Heart right ventricle (tissue), 16 donors: ENCODE measurements around the gene OSBPL9. TPM values are rescaled to one million over a fixed set of nuclear protein-coding genes. Genes with fewer than 3 reads are reported as not detected.

Experiments used
- ATAC-seq, 8 donors: fragments of 200-7000 bp; cut with Tn5 transposase; one replicate each; pipeline ENCODE4 v1.9.1; 2020; ENCODE audit warnings: mild to moderate bottlenecking in 8 of 8, moderate library complexity in 8 of 8, moderate number of reproducible peaks in 1 of 8
- DNase-seq, 2 donors: peaks; one replicate each; pipeline ENCODE4 v3.0.0-alpha.2; 2020
- H3K27ac ChIP-seq, 10 donors: fragments of 200-600 bp; sonication (generic) in 2 of 10; one replicate each; pipeline versions ENCODE4 v1.5.0 to v1.8.0; 2020 to 2022; ENCODE audit warnings: mild to moderate bottlenecking in 3 of 10
- H3K27me3 ChIP-seq, 7 donors: fragments of 200-600 bp; one replicate each; pipeline ENCODE4 v1.8.0; 2021 to 2022; ENCODE audit warnings: mild to moderate bottlenecking in 2 of 7
- H3K36me3 ChIP-seq, 9 donors: fragments of 200-600 bp; sonication (generic) in 1 of 9; one replicate each; pipeline versions ENCODE4 v1.5.0 to v1.8.0; 2020 to 2022; ENCODE audit warnings: mild to moderate bottlenecking in 2 of 9
- H3K4me1 ChIP-seq, 9 donors: fragments of 200-600 bp; sonication (generic) in 1 of 9; one replicate each; pipeline versions ENCODE4 v1.5.0 to v1.8.0; 2020 to 2022; ENCODE audit warnings: mild to moderate bottlenecking in 4 of 9
- H3K4me3 ChIP-seq, 10 donors: fragments of 200-600 bp; sonication (generic) in 2 of 10; one replicate each; pipeline versions ENCODE4 v1.5.0 to v1.8.0; 2020 to 2022; ENCODE audit warnings: mild to moderate bottlenecking in 7 of 10, moderate library complexity in 2 of 10
- H3K9me3 ChIP-seq, 11 donors: fragments of 200-600 bp in 10 of 11; sonication (generic) in 2 of 11; one replicate each; pipeline versions ENCODE4 v1.5.0 to v1.8.0; 2013 to 2022; ENCODE audit warnings: mild to moderate bottlenecking in 2 of 11, control low read depth in 1 of 11, moderate library complexity in 1 of 11
- WGBS, 2 donors: extraction: QIAGEN DNeasy Blood & Tissue Kit; methylation state at CpG; one replicate each; pipeline ENCODE4 v1.1.7; 2013; ENCODE audit warnings: inconsistent platforms in 1 of 2; 5-methylcytosine and 5-hydroxymethylcytosine counted together
- intact Hi-C, 10 donors: fragments of 100-400 bp; cut with DNase I; formaldehyde crosslinking; loops; one replicate each; pipeline versions ENCODE4 v1.11.1 to v1.14.2; 2022
- polyA plus RNA-seq, 2 donors: library from polyadenylated mRNA; stranded (reverse); fragments of 200-250 nt; gene quantifications; one replicate each; pipeline ENCODE4 v1.2.3, GENCODE V29; 2013
- total RNA-seq, 10 donors: library from RNA; stranded (reverse); fragmentation: NEBNext Ultra II Directional in 3 of 10; extraction: Animal tissue kit (Norgen Biotek cat#: 25700) in 3 of 10; gene quantifications; one replicate each; pipeline versions ENCODE4 v1.2.1 to v1.2.4, GENCODE V29; 2021 to 2023
- TF ChIP-seq, protein P1 (sequence below), 9 donors: fragments of 200-600 bp; sonication (generic) in 2 of 9; IDR thresholded peaks; one replicate each; pipeline versions ENCODE4 v1.5.0 to v1.8.0; 2021 to 2022; ENCODE audit warnings: antibody characterized with exemption in 9 of 9, mild to moderate bottlenecking in 5 of 9, moderate library complexity in 1 of 9
- donor health status: Arrhythmogenic right ventricular cardiomyopathy.
- donor health status: ischemic (EF 13 %, LVEDD 7.1; RV severe dilation, severe dysfunction).
- donor health status: healthy with polysubstance abuse.
- donor health status: DM: no; HTN: yes; CAD: no.
- donor health status: DM: no; HTN: no; CAD: no.
- donor health status: ischemic (EF 25% LVEDD 6.9; RV normal size, moderate dysfunction).
- donor health status: ischemic (EF 25% LVEDD 5.7; RV mildly dilated, moderate dysfunction).
- donor health status: healthy.
- donor health status: DM: yes; HTN: yes; CAD: no.
- donor health status: Ischemic cardiomyopathy.
- donor health status: ischemic (EF 35%, LVEDD 5.7; RV mildly dilated, moderate dysfunction).
- donor health status: nonischemic (EF 11% LVEDD 7.7; RV severe dilation, severe dysfunction).
- donor health status: DM: yes; HTN: yes; CAD: no.
- donor health status: PGD.
- donor health status: ischemic (EF 29% LVEDD 5.4; RV normal size, mild dysfunction).
- donor health status: nonischemic (EF 23%, LVEDD 6.1; RV moderate dilation, normal function).

The OSBPL9 gene
- total and polyA plus RNA-seq, 12 donors, result 32.5 to 82.9 (median 55.6) TPM

DNA sequence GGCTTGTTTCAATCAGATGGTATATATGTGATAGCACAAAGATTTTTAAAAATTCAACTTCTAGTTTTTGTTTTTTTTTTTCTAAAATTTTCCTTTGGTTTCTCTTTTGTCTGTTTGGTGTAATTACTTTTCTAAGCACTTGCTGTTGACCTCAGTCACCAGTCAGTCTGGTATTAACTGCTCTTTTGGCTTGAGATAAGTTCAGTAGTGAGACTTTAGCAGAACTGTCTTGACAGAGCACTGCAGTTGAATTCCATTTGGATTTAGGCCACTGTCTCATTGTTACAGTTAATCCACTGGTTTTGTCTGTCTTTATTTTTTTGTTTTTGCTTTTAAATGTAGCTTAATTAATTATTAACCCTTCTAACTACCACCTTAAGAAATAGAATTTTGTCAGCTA is 36.2 kb downstream of the OSBPL9 start:
- peak overlapping the region in 3 of 10 donors; percentile 13 to 48 (median 33) for H3K27ac ChIP-seq
- ATAC-seq (peak in 6 of 8 donors; percentile 46 to 70 (median 62)), DNase-seq (no peak)
- no peak overlapping the region for H3K4me3 ChIP-seq
- TF ChIP-seq, protein P1, sequence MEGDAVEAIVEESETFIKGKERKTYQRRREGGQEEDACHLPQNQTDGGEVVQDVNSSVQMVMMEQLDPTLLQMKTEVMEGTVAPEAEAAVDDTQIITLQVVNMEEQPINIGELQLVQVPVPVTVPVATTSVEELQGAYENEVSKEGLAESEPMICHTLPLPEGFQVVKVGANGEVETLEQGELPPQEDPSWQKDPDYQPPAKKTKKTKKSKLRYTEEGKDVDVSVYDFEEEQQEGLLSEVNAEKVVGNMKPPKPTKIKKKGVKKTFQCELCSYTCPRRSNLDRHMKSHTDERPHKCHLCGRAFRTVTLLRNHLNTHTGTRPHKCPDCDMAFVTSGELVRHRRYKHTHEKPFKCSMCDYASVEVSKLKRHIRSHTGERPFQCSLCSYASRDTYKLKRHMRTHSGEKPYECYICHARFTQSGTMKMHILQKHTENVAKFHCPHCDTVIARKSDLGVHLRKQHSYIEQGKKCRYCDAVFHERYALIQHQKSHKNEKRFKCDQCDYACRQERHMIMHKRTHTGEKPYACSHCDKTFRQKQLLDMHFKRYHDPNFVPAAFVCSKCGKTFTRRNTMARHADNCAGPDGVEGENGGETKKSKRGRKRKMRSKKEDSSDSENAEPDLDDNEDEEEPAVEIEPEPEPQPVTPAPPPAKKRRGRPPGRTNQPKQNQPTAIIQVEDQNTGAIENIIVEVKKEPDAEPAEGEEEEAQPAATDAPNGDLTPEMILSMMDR (IDR thresholded peaks at IDR 0.05), result no peak
- peaks cover 3 to 82% (median 53%) of the 10 kb centered on the region in 9 donors for H3K4me1 ChIP-seq
- peaks cover 0 to 22% (median 0%) of the 10 kb centered on the region in 9 donors for H3K36me3 ChIP-seq
- H3K9me3 ChIP-seq, result no peaks in the 10 kb centered on the region
- H3K27me3 ChIP-seq, result no peaks in the 10 kb centered on the region
- intact Hi-C loops, result no loop called here

DNA sequence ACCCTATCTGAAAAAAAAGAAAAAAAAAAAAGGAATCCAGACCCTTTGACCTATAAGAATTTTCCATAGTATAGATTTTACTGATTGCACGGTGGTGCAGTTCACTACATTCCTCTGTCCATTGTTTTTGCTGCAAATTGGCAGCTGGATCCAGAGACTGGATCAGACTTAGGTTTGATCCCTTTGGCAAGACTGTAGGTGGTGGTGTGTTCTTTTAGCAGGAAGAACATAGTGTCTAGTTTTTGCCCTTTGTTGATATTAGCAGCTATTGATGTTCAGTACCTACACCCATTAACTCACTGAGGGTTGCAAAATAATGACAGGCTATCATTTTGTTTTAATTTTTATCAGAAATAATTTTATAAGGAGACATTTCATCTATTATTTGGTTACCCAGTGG is 37.1 kb downstream of the OSBPL9 start:
- ATAC-seq (peak in 1 of 8 donors; percentile 67), DNase-seq (no peak)
- TF ChIP-seq, protein P1 (IDR thresholded peaks at IDR 0.05), result no peak
- no peaks in the 10 kb centered on the region for H3K9me3 ChIP-seq
- H3K4me3 ChIP-seq, result no peak overlapping the region
- intact Hi-C loops, result no loop called here
- H3K36me3 ChIP-seq, result peaks cover 0 to 22% (median 0%) of the 10 kb centered on the region in 9 donors
- 65 to 67% methylated on average over 1 of the region's 1 CpG for WGBS, 2 donors
- peaks cover 0 to 73% (median 52%) of the 10 kb centered on the region in 9 donors for H3K4me1 ChIP-seq
- no peaks in the 10 kb centered on the region for H3K27me3 ChIP-seq
- peak overlapping the region in 3 of 10 donors; percentile 13 to 48 (median 33) for H3K27ac ChIP-seq

DNA sequence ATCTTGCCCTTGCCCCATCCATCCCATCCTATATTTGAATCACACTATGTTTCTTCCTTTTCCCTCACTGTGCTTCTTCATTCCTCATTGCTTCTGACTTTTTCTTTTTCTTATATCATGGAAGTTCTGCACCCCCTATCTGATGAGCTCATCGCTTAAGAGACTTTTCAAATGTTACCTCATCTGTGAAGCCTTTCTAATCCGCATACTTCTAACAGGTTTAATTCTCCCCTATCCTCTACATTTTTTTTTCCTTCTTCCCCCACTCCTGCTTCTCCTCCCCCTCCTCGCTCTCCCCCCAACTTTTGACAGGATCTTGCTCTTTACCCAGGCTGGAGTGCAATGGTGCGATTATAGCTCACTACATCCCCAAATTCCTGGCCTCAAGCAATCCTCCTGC is 39.5 kb downstream of the OSBPL9 start:
- no peak overlapping the region for H3K4me3 ChIP-seq
- no peak for DNase-seq
- H3K36me3 ChIP-seq, result peaks cover 0 to 22% (median 0%) of the 10 kb centered on the region in 9 donors
- no peaks in the 10 kb centered on the region for H3K9me3 ChIP-seq
- no peaks in the 10 kb centered on the region for H3K27me3 ChIP-seq
- H3K27ac ChIP-seq, result no peak overlapping the region
- peaks cover 1 to 73% (median 49%) of the 10 kb centered on the region in 9 donors for H3K4me1 ChIP-seq
- WGBS, 2 donors, result 97 to 99% methylated on average over 4 of the region's 4 CpGs
- ATAC-seq, result no peak
- intact Hi-C loops, result no loop called here
- TF ChIP-seq, protein P1 (IDR thresholded peaks at IDR 0.05), result no peak

DNA sequence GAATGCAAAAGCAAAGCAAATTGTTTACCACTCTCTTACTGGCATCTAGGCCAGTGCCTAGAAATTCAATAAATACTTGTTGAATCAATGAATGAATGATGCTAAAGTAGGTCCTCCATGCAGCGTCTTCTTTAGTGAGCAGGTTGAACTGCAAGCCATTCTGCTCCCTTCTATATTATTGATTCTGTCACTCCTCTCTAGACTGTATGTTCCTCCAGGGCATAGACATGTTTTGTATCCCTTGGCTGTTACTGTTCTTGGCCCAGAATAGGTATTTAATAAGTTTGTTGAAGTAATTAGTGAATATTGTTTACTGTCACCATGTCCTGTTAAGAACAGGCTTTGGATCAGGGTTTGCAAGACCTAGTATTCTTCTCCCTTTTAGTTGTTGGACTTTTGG is 43.7 kb downstream of the OSBPL9 start:
- H3K27ac ChIP-seq, result peak overlapping the region in 8 of 10 donors; percentile 8 to 82 (median 52)
- H3K36me3 ChIP-seq, result peaks cover 0 to 3% (median 0%) of the 10 kb centered on the region in 9 donors
- ATAC-seq, result peak in 3 of 8 donors; percentile 5 to 16 (median 11)
- 75 to 87% methylated on average over 1 of the region's 1 CpG for WGBS, 2 donors
- TF ChIP-seq, protein P1 (IDR thresholded peaks at IDR 0.05), result no peak
- no peaks in the 10 kb centered on the region for H3K27me3 ChIP-seq
- intact Hi-C loops, result loop anchor here in 1 of 10 donors (5.0 kb wide), 1 partner anchor 67 kb away; no protein-coding TSS in a partner anchor
- DNase-seq, result no peak
- H3K9me3 ChIP-seq, result no peaks in the 10 kb centered on the region
- peaks cover 5 to 75% (median 50%) of the 10 kb centered on the region in 9 donors for H3K4me1 ChIP-seq
- H3K4me3 ChIP-seq, result peak overlapping the region in 1 of 10 donors; percentile 1
